HG03280 (cell line): ENCODE results near the gene FGR.

Experiments
- ATAC-seq: cut with Tn5 transposase; IDR thresholded peaks from one replicate; pipeline ENCODE4 v1.9.1; 2021; ENCODE audit warnings: mild to moderate bottlenecking, moderate library complexity; ENCODE audit not compliant: unreplicated experiment

Gene FGR

DNA sequence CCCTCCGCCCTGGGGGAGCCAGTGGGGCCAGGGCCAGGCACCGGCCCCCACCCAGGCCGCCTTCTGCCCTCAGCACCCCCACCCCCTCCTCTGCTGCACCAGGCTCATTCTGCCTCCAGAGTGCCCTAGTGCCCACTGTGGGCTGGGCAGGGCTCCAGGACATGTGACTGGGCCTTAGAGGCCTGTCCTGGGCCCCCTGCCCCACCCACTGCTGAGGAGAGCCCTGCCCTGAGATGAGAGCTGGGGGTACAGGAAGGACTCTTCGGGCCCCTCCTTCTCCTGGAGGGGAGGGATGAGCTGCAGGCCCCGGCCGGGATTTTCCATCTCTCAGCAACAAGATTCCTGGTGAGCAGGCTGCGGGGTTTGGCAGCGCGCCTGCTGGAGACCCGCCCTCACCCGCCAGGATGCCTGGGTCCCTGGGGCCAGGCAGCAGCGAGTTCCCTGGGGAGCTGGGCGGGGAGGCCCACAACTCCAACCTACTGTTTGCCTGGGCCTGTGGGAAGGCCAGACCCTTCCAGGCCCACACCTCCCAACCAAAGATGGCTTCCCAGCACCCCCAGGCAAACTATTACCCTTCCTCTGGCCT, 45.1 kb downstream of the FGR start:
- no peak for ATAC-seq

DNA sequence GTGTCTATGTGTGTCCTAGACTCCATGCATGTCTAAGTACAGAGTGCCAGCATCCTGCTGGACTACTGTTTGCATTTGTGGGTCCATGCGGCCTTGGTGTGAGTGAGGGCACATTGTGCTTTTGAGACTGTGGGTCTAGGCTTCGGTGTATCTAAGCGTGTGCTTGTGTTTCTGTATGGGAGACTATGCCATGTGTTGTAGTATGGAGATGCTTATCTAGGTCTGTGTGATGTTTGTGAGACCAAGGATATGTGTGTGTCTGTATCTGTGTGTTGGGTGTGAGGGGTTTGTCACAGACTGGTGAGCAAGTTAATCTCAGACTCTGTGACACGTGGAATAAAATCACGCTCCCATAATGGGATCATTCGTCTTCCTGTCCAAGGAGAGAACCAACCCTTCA, 45.5 kb downstream of the FGR start:
- no peak for ATAC-seq

DNA sequence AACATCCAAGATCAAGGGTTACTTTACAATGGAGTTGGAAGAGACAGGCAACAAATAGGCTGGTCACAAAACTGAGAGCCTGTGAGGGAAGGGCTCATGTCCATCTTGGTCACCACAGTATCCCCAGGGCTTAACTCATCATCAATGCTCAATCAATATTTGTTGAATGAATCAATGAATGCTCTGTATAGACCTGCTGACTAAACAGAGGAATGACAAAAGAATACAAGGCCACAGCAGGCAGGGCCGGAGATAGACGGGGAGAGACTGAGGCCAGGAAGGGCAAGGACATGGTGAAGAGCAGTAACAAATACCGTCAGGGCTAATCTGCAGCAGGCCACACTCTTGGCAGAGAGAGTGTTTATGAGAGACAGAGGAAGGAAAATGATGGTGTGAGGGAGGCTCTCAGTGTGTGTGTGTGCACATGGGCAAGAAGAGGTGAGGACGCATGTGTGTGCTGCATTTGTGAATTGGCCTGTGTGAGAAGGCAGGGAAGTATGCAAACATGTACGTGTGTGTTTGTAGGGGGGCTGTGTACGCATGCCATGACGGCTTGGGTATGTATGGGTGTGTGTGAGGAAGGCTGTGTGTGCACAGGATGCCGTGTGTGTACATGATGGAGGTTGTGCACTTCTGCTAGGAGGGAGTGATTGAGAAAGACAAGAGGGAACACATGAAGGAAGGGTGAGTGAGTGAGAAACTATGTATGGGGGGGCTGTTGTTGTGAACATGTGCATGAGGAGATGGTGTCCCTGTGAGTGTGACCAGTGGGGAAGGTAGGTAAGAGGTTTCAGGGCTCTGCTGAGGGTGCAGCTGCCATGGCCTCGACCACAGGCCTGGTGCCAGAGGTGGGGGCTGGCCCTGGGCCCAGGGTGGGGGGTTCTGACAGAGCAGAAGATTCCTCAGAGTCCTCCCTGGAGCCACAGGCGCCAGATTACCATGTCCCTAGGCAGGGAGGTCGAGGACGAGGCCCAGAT, 46.4 kb downstream of the FGR start:
- no peak for ATAC-seq

DNA sequence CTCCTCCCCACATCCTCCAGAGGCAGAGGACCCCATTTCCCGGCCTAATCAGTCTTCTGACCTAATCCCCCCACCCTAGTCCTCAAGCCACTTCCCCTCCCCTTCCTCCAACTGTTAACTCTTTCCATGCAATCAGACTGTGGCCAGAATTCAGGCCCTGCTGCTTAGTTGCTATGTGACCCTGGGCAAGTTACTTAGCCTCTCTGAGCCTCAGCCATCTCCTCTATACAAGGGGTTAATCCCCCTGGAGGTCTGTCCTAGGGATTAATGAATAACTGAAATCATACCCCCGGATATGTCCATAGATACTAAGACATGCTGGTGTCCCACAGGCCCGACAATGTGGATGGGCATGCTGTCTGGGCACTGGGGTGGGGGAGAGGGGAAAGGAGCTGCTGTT, 49.3 kb downstream of the FGR start:
- ATAC-seq = no peak

DNA sequence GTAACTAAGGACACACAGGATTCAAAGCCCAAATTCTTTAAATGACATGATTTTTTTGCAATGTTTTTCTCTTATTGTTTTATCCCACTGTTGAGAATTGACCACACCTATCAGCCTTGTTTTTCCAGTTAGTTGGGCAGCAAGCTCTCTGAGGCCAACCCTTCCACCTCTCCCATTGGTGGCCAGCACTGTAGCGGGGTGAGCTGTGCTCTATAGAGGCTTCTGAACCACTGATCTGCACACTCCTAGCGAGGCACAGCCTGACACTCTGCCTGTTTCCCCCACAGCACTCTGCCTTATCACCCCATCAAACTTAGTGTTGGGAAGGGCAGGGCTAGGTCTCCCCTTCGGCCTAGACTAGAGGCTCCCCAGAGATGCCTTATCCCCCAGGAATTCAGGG, 50.5 kb downstream of the FGR start:
- ATAC-seq = no peak

DNA sequence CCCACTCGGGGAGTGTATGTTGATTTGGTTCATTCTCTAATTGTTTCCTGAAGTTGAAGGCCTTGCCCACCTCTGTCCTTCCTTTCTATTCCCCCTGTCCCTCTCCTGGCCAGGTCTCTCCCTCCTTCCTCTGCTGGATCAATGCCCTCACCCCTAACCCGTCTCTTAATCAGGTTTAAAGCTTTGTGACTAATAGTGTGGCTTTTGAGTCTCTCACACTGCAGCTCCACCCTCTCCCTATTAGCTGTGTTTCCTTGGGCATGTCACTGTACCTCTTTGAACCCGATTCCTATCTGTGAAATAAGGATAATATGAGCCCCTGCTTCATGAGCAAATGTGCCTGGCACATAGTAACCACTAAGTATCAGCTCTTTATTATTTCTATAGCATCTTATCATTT, 51.5 kb downstream of the FGR start:
- ATAC-seq = no peak

DNA sequence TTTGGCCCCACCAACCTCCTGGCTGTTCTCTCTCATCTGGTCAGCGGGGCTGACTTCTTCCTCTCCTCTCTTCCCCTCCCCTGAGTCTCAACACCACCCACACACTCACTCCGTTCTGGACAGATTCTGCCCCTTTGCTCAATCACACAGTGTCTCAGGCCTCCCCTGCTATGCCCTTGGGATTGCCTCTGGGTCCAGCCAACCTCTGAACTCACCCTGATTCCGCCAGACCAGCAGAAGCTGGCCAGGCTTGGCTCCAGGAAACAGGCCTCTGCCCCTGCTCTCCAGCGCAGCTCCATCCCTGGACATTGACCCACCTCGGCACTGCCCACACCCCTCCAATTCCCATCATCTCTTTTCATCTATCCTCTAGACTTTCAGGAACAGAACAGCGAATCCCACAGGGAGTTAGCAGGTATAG, 53.2 kb downstream of the FGR start:
- no peak for ATAC-seq

DNA sequence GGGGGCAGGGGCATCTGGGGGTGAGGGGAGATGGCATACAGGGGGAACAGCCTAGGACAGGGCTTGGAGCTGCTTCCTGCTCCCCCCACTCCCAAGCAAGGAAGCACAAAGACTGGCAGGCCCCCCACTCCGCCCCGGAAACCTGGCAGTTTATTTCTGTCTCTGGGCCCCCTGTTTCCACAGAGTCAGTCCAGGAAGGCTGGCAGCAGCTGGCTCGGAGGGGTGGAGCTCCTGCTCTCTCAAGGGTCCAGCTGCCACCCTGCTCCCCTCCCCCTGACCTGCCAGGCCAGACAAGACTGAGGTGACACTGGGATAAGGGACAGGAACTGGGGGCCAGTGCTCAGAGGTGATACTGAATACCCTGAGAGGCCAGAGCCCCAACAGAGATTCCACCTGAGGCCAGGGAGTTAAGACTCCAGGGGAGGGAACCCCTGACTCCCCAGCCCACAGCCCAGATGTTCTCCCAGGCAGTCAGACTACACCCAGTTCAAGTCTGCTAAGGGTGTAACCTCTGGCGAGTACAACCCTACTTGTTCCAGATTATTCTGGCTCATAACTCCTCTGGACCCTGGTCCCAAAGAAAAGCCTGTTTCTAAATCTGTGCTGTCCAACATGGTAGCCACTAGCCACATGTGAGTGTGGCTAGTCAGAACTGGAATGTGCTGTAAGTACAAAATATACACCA, 57.3 kb downstream of the FGR start:
- no peak for ATAC-seq

DNA sequence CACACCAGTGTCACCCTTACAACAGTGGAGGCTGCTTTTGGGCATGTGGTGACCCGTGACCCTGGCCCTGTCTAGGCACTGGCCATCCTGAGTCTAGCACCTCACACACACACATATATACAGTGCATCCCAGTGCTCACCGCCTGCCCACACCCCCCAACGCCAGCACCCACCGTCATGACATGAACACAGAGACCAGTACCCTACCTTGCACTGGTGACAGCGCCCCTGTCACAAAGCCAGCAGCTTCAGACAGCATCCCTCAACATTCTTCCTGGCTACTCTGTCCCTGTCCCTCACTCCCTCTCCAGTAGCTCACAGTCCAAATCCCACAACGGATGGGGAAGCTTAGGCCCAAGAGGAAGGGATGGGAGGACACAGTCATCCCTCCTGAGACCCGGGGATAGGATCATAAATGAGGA, 58.2 kb downstream of the FGR start:
- no peak for ATAC-seq

DNA sequence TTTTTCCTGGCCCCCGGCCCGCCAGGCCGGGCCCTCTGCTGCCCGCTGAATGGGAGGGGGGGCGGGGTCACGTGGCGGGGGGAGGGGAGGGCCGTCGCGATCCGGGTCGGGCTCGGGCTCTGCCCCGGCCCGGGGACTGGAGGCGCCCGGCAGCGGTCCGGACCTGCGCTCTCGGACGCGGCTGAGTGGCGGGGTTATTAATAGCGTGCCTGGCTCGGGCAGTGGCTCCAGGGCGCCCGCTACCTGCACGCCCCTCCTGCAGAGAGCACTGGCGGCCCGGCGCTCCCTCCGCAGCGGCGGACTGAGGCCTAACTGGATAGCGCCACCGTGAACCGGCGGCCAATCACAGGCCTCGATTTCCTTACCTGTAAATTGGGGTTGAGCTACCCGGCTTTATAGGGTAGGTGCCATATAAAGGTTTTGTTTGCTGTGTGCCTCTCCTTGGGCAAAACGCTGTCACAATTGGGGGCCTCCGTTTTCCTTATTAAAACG, 59.1 kb downstream of the FGR start:
- no peak for ATAC-seq

DNA sequence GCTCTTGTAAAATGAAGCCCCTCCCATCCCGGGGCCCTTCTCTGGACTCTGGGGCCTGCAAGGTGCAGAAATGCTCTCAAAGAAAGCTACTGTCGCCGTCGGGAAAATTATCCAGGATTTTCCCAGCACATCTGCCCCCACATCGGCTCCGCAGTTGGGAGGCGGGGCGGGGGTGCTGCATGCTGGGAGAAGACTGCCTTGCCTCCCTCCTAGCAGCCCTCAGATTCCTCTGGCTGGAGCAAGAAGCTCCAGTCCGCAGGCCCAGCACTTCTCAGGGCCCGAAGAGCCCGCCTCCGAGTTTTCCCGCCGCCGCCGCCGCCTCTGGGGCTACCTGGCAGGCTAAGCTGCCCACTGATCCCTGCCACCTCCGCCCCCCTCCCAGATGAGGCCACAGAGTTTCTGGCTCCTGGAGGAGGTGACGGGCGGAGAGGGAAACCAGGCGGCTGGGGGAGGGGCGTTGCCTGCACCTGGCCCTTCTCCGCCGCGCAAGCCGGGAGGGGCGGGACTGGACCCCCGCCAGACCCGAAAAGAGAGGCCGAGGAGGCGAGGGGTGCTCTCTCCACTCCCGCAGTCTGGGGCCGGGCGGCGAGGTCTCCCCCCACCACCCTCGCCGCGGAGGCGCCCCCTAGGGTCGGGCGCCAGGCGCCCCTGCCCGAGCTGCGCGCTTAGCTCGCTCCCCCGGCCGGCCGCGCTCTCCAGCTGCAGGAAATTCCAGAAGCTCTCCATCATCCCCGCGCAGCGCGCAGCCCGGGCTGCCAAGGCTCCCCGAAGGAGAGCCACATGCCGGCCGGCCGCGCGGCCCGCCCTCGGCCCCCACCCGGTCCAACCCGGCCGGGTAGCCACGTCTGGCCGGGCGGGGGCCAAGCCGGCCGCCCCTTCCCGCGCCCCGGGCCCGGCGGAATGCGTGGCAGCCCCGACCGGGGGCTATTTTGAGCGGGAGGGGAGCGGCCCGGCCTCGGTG, 59.8 kb downstream of the FGR start:
- no peak for ATAC-seq

DNA sequence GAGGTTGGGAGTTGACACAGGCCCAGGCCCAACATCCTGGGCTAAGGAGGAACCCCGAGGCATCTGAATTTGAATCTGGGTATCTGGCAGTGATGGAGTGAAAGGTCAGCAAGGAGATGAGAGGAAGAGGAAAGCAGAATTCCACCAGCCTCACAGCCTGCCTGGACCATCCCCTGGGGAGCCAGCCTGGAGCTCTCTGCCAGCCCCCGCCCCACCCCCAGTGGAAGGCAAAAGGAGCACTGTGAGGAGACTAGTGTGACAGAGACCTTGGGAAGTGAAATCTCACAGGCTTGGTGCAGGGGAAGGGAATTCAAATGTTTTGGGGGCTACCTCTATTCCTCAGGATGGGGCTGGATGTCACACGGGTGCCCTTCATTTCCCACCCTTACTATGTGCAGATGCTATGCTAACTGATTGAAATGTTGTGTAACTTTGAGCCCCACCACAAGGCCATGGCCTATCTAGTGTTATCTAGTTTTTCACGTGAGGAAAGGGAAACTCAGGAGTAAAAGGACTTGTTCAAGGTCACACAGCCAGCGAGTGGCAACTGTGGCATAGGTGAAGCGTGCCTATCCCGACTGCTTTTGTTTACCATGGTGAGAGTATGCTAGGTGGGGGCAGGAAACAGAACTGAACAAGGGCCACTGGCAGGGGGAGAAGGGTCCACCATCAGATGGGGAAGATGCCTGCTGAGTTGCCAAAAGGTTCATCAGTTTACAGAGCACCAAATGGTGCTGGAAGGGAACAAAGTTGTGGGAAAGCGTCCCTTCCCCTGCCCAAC, 60.8 kb downstream of the FGR start:
- no peak for ATAC-seq

DNA sequence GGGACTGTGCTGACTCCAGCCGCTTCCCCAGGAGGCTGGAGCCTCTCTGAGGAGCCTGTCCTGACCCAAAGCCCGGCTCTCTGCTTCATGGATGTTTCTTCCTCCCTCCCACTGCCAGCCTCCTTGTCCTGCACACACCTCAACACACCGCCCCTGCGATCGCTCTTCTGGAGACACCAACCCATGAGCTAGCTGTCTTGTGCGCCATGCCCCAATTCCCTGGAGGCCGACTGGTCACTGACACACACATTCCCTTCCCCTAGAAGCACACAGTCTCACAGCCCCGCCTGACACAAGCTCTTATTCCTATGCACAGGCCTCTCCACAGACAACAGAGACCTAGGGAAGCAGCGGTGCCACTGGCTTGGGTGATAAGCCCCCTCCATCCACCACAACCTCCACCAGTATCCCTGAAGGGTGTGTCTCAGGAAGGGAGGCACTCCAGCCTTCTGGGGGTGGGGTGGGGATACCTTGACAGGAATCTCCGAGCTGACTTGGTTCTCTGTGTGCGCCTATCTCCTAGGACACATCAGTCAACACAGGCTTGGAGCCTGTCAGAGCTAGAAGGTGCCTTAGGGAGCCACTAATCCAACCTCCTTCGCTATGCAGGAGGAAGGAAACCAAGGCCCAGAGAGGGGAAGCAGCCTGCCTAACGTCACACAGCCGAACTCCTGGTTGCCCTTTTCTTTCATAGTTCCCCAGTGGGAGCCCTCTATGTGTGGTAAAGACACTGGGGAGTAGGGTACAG, 62.1 kb downstream of the FGR start:
- no peak for ATAC-seq

DNA sequence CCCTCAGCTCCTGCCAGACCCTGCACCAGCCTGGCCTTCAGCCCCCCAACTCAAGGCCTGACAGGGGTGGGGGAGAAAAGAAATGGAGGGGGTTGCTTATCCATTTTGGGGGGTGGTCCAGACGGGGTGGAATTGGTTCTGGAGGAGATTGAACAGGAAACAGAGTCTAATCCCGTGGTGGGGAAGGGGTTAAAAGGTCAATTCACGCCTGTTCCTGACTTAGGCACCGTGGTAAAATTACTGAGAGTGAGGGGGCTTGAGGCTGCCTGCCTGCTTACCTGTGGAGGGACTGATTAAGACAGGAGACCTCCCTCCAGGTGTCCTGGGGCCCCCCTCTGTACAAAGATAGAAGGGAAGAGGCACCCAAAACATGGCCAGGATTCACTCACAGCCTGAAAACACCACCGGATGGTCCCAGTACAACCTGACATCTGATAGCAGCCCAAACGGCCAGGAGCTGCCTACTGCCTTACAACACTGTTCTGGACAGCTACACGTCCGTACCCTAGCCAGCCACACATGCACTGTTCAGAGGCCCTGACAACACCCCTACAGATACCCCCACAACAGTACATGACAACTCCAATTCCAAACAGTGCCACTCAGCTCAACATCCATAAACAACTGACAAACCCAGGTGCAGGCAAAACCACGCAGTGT, 62.8 kb downstream of the FGR start:
- ATAC-seq = no peak

DNA sequence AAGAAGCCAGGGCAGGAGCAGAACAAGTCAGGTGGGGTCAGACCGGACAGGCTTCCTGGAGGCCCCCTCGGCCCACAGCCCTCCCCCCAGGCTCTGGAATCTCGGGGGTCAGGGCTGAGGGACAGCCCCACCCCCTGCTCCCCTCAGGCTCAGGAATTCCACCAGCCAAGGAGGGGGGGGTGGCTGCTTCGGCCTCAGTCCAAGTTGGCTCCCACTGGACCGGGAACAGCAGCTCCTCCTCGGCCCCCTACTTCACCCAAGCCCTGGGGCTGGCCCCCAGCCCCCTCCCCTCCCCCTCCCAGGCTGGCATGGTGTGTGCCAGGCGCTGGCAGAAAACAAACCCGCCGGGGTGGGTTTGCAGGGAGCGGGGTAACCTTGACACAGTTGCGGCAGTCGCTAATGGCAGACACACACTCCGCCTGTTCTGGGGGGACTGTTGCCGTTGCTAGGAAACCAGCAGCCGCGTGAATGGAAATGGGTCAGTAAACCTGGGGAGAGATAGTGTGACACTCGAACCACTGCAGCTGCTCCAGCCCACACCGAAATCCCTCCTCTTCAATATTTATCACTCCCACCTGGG, 63.5 kb downstream of the FGR start:
- ATAC-seq = no peak

DNA sequence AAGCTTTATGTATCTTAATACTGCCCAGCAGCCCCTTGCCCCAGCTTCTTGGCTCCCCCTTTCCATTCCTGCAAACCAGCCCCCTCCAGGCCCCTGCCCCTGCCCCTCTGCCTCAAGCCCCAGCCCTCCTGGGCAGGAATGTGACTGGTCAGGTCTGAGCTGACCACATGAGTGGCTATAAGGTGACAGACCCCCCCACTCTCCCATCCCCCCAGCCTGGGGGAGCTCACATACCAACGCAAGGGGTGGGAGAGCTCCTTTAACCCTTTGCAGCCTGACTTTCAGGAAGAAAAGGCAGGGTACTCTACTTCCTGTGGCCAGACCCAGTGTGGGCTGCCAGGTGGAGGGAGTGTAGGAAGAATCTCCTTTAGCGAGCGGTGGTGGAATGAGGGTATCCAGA, 64.2 kb downstream of the FGR start:
- ATAC-seq = no peak

DNA sequence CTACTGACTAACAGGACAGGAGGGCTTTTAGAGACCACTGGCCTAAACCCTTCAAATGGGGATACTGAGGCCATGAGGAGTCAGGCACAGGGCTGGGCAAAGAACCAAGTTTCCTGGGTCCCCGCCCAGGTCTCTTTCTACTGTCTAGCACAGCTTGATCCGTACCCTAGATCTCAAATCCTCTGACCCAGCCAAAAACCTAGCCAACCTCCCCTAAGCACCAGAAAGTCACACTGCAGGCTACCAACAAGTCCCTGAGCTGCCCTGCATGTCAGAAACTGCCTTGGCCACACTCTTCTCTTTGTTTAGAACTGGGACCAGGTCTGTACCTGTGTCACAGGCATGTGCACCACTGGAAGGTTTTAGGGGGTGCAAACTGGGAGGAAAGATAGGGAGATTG, 64.6 kb downstream of the FGR start:
- no peak for ATAC-seq
